GM15510 (cell line): Measurements from ENCODE around the gene PRDM7.

Experiments
- POLR2A ChIP-seq: IDR thresholded peaks from 3 replicates; pipeline ENCODE4 v1.6.1; 2011; ENCODE audit warnings: borderline replicate concordance; ENCODE audit not compliant: insufficient read length; ENCODE audit errors: extremely low read depth

Gene PRDM7

GRCh38 chr16:90077240-90077756 is at the start of gene PRDM7:
PRDM7 (minus strand) TSS chr16:90077331; CDS start chr16:90075910, 1,421 bp downstream.
- TF ChIP-seq POLR2A, result no peak

DNA sequence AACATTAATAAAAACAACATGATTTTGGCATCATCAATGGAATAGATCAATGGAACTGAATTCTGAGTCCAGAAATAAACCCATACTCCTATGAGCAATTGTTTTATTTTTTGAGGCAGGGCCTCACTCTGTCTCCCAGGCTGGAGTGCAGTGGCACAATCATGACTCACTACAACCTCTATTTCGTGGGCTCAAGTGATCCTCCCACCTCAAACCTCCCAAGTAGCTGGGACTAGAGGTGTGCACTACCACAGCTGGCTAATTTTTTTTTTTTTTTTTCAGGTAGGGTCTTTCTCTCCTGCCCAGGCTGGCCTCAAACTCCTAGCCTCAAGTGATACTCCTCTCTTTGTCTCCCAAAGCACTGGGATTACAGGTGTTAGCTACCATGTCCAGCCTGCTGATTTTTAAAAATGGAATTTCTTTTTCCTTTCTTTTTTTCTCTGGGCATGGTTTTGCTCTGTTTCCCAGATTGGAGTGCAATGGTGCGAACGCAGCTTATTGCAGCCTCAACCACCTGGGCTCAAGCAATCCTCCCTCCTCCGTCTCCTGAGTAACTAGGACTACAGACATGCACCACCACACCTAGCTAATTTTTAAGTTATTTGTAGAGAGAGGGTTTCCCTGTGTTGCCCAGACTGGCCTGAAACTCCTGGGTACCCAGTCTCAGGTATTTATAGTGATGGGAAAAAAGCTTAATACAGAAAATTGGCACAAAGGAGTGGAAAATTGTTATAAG is 7.3 kb upstream of the PRDM7 start:
- TF ChIP-seq POLR2A, result no peak

GRCh38 chr16:90083139-90083538 is 6.0 kb upstream of the PRDM7 start:
- TF ChIP-seq POLR2A, result no peak

GRCh38 chr16:90081606-90081970 is 4.5 kb upstream of the PRDM7 start:
- TF ChIP-seq POLR2A, result no peak

DNA sequence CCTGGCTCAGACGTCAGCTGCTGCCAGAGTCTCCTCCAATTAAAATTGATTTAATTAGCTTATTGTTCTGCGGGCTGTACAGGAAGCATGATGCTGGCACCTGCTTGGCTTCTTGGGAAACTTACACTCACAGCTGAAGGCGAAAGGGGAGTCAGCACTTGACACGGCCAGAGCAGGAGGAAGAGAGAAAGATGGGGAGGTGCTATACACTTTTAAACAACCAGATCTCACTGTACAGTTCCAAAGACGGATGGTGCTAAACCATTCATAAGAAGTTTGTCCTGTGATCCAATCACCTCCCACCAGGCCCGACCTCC is 1.4 kb upstream of the PRDM7 start:
- no peak for TF ChIP-seq POLR2A

- TF ChIP-seq POLR2A, result no peak
Observed at GRCh38 chr16:90077757-90078578, 837 bp upstream of the PRDM7 start.

- TF ChIP-seq POLR2A, result no peak
Observed at GRCh38 chr16:90072442-90073105, 4.6 kb downstream of the PRDM7 start.

GRCh38 chr16:90070440-90070839 is 6.7 kb downstream of the PRDM7 start:
- TF ChIP-seq POLR2A, result no peak

DNA sequence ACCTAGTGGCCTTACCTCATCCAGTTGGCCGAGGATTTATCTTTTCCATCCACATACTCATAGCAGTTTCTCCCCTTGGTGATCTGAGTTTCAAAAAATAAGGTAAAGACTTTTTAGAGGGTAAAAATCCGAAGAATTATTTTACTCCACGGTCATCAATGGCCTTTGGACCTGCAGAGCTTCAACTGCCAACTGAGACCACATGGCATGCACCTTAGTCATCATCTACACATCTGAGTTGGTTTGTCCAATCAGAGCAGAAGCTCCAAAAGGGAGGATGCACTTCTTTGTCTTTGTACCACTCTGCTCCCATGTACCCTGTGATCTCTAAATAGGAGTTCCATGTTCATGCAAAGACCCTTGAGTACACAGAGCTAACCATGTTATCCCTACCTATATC is 15.7 kb downstream of the PRDM7 start:
- TF ChIP-seq POLR2A, result no peak

DNA sequence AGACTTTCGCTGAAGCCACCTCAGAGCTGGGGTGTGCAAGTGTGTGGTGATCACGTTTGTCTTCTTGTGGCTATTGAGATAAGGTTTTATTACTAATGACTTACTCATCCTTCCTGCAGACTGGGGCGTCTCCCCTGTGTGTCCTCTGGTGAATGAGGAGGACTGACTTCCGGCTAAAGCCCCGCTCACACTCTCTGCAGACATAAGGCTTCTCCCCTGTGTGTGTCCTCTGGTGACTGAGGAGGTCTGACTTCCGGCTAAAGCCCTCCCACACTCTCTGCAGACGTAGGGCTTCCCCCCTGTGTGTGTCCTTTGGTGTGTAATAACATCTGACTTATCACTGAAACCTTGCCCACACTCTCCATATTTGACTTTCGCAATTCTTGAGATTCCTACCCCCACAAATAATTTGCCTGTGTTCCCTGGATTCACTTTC is 19.4 kb downstream of the PRDM7 start:
- no peak for TF ChIP-seq POLR2A

DNA sequence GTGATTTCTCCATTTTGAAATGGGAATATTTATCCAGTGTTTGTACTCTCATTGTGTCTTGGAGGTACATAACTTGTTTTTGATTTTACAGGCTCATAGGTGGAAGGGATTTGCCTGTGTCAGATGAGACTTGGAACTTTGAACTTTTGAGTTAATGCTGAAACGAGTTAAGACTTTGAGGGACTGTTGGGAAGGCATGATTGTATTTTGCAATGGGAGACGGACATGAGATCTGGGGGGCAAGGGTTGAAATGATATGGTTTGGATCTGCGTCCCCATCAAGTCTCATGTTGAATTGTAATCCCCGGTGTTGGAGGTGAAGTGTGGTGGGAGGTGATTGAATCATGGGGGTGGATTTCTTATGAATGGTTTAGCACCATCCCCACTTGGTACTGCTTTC is 21.8 kb downstream of the PRDM7 start:
- TF ChIP-seq POLR2A, result no peak

DNA sequence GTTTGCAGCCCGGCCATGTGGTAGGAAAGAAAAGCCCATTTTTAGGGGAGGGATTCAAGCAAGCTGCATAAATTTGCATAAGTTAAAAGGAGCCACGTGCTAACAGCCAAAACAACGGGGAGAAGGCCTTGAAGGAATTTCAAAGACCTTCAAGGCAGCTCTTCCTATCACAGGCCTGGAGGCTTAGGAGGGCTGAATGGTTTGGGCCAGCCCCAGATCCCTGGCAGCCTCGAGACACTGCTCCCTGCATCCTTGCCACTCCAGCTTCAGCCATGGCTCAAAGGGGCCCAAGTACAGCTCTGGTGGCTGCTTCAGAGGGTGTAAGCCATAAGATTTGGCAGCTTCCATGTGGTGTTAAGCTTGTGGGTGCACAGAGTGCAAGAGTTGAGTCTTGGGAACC is 22.6 kb downstream of the PRDM7 start:
- no peak for TF ChIP-seq POLR2A

DNA sequence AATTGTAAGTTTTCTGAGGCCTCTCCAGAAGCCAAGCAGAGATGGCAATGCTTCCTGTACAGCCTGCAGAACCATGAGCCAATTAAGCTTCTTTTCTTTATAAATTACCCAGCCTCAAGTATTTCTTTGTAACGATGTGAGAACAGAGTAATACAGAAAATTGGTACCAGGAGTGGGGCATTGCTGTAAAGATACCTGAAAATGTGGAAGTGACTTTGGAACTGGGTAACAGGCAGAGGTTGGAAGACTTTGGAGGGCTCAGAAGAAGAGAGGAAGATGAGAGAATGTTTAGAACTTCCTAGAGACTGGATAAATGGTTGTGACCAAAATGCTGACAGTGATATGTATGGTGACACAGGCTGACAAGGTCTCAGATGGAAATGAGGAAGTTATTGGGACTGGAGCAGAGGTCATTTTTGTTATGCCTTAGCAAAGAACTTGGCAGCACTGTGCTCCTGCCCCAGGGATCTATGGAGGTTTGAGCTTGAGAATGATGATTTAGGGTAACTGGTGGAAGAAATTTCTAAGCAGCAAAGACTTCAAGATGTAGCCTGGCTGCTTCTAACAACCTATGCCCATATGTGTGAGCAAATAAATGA is 23.1 kb downstream of the PRDM7 start:
- TF ChIP-seq POLR2A, result no peak

DNA sequence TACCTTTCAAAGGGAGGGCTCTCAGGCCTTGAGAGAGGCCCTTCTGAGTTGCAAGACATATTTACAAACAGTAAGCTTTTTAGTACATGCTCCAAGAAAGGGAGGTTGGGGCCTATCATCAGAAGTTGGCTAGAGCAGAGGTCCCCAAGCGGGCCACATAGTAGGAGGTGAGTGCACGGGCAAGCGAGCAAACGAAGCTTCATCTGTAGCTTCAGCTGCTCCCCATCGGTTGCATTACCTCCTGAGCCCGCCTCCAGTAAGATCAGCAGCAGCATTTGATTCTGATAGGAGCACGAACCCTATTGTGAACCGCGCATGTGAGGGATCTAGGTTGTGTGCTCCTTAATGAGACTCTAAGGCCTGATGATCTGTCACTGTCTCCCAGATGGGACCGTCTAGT is 26.2 kb downstream of the PRDM7 start:
- TF ChIP-seq POLR2A, result no peak
